Kidney epithelial cell (primary cell): ENCODE results near the gene CYP2A13. TPM values are rescaled to one million over a fixed set of nuclear protein-coding genes. Genes with fewer than 3 reads are reported as not detected.
"Not testable (repeated sequence)": the region's sequence is repeated elsewhere in the genome, so short reads cannot be mapped to it uniquely, and the experiment has no call there.

ENCODE experiments used
- DNase-seq: peaks from one replicate; pipeline ENCODE4 v3.0.0-alpha.2; 2010; ENCODE audit warnings: low read depth
- H3K27me3 ChIP-seq: 2 replicates; pipeline ENCODE4 v1.6.0; 2011; ENCODE audit warnings: low read length; ENCODE audit not compliant: control insufficient read depth, insufficient read depth
- H3K36me3 ChIP-seq: 2 replicates; pipeline ENCODE4 v1.5.1; 2011; ENCODE audit warnings: low read length; ENCODE audit not compliant: control insufficient read depth, insufficient read depth
- H3K4me3 ChIP-seq: 2 replicates; pipeline ENCODE4 v1.5.1; 2011; ENCODE audit warnings: low read depth, mild to moderate bottlenecking, control low read depth, low read length
- CTCF ChIP-seq: IDR thresholded peaks from 2 replicates; pipeline ENCODE4 v1.5.1; 2011; ENCODE audit warnings: mild to moderate bottlenecking, moderate library complexity, low read length, control low read depth, inconsistent platforms; ENCODE audit not compliant: insufficient read depth, poor library complexity, severe bottlenecking
- total RNA-seq: library from RNA; depleted of rRNA; stranded (reverse); fragments of >200 nt; gene quantifications from 2 replicates; pipeline ENCODE4 v1.2.3, GENCODE V29; 2015

Gene CYP2A13
- total RNA-seq, 1 donor from 2014 or later, result not detected

DNA sequence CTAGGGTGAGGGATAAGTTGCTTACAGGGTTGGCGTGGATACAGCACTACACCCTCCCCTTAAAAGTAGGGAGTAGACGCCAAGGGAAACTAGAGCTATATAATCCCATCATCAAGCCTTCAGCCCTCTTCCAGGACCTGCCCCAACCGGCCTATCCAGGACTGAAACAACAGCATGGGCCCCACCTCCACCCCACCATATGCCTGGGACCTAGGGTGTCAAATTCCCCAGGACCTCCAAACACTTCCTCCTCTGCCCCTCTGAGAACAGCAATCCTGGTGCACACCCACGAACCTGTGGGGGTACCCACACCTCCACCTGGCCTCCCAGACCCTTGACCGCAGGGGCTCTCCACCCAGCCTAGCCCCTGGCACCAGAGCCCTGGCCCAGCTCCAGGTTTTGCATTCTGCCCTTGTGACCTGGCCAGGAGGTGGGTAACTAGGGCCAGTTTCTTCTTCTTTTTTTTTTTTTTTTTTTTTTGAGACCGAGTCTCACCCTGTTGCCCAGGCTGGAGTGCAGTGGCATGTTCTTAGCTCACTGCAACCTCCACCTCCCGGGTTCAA, 24.6 kb downstream of the CYP2A13 start:
- DNase-seq, result no peak
- Histone ChIP-seq H3K36me3 (no peaks in the 10 kb centered on the region), H3K4me3 (no peak overlapping the region), H3K27me3 (no peaks in the 10 kb centered on the region)
- no peak for TF ChIP-seq CTCF

- H3K27me3 ChIP-seq, result no peaks in the 10 kb centered on the region
- DNase-seq, result no peak
- H3K36me3 ChIP-seq, result no peaks in the 10 kb centered on the region
- H3K4me3 ChIP-seq, result no peak within 1 kb of the TSS
- TF ChIP-seq CTCF, result no peak
Measured at GRCh38 chr19:41114132-41114531, 25.9 kb downstream of the CYP2A13 start, which contains the start of gene CYP2F1. Gene CYP2F1 (plus strand): TSS chr19:41114432. CDS start chr19:41116189, 1,757 bp downstream.

- Histone ChIP-seq H3K4me3 (no peak overlapping the region), H3K36me3 (no peaks in the 10 kb centered on the region), H3K27me3 (no peaks in the 10 kb centered on the region)
- TF ChIP-seq CTCF, result no peak
- DNase-seq, result no peak
Measured at GRCh38 chr19:41116261-41116660, 28.0 kb downstream of the CYP2A13 start.

DNA sequence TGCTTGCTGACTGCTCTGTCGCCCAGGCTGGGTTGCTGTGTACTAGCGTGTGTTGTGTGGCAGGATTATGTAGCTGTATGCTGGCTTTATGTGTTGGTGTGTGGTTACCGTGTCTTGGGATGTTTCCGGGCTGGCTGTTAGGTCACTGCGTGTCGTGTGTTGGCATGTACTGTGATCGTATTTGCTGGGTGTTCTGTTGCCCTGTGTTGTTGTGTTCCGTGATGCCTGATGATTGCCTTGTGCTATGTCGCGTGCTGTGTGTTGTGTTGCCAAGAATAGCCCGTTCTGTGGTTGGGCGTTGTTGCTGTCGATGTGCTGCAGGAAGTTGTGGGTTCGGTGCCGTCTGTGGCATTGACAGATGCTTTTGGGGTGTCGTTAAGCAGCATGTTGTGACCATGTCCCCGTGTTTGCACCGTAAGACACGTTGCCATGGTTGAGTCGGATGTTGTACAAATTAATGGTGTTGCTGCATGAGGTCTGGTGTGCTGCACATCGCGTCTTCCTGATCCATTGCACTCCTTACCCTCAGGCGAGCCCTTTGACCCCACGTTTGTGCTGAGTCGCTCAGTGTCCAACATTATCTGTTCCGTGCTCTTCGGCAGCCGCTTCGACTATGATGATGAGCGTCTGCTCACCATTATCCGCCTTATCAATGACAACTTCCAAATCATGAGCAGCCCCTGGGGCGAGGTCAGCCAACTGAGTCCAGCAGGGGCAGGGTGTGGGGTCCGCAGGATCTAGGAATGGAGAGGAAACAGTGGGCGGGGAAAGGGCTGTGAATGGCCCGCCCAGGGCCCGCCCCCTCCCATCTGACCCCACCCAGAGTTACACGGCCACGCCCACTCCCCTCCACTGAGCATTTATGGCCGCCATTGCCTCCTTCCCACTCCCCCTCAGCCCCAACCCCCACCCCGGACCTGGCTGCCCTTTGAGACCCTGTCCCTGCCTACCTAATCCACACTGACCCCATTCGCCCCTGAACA, 33.0 kb downstream of the CYP2A13 start:
- not testable (repeated sequence) for H3K36me3 ChIP-seq, H3K27me3 ChIP-seq, DNase-seq, H3K4me3 ChIP-seq

- not testable (repeated sequence) for H3K4me3 ChIP-seq, DNase-seq, H3K36me3 ChIP-seq, H3K27me3 ChIP-seq
Measured at GRCh38 chr19:41122846-41123245, 34.6 kb downstream of the CYP2A13 start.

DNA sequence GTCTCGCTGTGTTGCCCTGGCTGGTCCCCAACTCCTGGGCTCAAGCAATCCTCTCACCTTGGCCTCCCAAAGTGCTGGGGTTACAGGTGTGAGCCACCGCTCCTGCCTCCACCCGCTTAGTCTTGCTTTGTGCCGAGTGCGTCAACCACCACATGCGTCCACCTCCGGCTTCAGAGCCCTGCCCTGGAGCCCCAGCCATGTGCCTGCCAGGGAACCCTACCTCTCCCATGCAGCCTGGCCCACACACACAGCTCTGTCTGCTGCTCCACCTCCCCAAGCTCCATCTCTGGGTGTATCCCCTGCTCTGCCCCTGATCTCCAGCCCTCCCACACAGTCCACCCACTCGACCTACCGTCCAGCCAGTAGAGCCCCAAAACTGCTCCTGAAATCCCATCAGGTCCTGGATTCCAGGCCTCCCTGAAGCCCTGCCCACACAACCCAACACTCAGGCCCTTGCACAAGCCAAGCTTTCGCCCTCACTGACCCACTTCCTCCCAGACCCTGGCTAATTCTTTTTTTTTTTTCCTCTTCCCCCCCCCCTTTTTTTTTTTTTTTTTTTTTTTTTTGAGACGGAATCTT, 35.6 kb downstream of the CYP2A13 start:
- H3K36me3 ChIP-seq, result no peaks in the 10 kb centered on the region
- TF ChIP-seq CTCF, result no peak
- no peak for DNase-seq
- H3K27me3 ChIP-seq, result no peaks in the 10 kb centered on the region
- H3K4me3 ChIP-seq, result no peak overlapping the region
